GM19438 (cell line): ENCODE results near the gene C13orf42.
"Not testable (repeated sequence)": the region's sequence is repeated elsewhere in the genome, so short reads cannot be mapped to it uniquely, and the experiment has no call there.

Experiments
- ATAC-seq: cut with Tn5 transposase; IDR thresholded peaks from one replicate; pipeline ENCODE4 v1.9.1; 2021; ENCODE audit warnings: low read depth; ENCODE audit not compliant: unreplicated experiment

The C13orf42 gene

DNA sequence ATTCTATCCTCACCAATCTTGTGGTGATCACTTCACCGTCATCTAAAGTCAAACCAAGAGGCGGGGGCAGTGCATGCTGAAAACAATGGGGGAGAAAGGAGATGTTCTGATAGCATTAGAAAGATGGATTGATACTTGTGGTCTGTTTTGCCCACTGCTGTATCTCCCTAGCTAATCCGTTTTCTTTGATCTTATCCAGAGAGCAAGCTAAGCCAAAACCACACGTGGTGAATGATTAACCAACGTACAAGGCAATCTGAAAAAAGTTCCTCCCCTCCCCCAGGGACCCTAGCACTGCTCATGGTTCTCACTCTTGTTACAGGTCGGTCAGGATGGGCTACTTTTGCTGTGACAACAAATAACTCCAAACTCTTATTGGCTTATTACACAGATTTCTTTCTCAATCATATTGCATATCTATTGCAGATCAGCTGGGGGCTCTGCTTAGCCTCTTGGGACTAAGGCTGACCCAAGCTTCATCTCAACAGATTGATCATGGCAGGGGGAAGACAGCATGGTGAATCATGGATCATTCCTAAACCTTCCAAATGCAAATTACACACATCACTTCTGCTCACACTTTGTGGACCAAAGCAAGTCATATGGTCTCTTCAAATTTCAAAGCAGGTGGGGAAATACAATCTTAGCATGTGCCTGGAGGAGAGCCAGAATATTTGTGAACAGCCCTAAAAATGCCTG, 11.9 kb upstream of the C13orf42 start:
- ATAC-seq: no peak

DNA sequence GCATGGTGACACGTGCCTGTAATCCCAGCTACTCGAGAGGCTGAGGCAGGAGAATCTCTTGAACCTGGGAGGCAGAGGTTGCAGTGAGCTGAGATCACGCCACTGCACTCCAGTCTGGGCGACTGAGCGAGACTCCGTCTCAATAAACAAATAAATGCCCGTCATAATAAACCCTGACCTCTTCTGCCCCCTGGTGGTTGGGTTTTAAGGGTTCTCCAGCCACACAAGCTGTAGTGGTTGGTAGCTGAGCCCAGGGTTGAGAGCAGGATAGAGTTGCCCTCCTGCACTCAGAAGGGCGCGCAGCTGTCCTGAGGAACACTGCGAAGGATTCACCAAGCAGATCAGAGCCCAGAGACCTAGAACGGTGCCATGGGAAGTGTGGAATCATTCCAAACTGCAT, 9.8 kb upstream of the C13orf42 start:
- not testable (repeated sequence) for ATAC-seq

DNA sequence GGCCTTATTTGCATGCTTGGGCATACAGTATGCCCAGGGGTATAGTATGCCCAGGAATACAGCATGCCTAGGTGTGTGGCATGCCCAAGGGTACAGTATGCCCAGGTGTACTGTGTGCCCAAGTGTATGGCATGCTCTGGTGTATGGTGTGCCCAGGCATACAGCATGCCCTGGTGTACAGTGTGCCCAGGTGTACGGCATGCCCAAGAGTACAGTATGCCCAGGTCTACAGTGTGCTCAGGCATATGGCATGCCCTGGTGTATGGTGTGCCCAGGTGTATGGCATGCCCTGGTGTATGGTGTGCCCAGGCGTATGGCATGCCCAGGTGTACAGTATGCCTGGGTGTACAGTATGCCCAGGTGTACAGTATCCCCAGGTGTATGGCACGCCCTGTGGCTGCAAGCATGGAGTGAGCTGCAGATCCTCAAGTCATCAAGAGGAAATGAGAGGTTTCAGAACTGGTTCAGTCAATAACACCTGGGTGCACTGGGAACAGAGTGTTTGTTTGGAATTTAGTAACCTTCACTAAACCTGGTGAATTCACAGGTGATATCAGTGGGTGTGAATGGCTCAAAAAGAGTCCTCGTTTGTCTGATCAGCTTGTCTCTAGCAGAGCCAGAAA, 7.8 kb upstream of the C13orf42 start:
- ATAC-seq: no peak

DNA sequence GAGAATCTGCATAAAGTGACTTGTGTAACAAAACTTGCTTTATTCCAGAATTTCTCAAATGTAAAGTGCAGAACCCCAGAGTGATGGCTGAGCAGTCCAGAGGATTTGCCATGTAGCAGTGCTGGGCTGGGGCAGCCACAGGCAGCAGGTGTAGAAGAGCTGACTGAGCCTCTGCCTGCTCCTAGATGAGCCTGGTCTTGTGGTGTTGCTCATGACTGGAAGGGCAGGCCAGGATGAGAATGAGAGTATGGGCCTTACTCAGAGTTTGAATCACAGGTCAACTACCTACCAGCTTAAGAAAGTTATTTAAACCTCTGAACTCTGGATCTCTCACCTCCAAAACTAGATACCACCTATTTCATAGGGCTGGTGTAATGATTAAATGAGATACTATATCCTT, 2.9 kb upstream of the C13orf42 start:
- ATAC-seq: no peak

DNA sequence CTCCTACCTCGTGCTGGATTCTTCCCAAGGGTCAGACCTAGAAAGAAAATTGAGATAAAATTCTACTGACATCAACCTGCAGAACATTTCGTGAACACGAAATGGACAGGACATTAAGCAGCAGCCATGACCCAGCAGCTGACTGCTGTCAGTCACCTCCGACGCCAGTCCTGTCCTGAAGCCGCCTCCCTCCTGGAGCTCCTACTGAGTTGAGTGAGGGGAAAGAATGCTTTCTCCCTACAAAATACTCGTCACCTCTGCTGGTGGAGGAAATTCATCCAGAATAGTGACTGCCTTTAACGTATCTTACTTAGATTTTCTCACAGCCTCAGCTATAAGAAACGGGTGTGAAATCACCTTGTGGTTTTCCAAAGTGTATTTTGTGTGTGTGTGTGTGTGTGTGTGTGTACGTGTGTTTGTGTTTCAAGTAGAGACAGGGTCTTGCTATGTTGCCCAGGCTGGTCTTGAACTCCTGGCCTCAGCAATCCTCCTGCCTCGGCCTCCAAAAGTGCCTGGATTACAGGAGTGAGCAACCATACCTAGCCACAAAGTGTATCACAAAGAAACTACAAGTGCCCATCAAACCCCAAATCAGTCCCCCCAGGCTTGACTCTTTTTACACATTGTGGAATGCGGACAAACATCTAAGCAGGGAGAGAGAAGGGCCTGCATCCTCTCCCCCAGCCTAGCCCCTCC, 2.3 kb upstream of the C13orf42 start:
- ATAC-seq: no peak

DNA sequence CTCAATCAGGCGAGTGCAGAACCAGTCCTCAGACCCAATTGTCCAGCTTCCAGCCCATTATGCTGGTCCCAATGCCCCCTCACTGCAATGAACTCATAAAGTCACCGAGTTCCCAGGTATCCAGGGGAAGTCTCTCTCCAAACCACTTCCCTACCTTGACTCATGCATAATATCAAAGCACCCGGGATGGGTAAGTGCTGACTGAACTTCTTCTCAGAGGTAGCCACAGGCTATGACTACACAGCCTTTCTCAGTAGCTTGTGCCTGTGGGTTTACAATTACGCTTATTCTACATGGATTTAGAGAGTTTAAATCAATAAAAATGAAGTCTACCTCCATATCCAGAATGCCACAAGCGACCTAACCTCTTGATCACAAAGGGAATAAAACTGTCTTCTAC, 1.7 kb upstream of the C13orf42 start:
- no peak for ATAC-seq

DNA sequence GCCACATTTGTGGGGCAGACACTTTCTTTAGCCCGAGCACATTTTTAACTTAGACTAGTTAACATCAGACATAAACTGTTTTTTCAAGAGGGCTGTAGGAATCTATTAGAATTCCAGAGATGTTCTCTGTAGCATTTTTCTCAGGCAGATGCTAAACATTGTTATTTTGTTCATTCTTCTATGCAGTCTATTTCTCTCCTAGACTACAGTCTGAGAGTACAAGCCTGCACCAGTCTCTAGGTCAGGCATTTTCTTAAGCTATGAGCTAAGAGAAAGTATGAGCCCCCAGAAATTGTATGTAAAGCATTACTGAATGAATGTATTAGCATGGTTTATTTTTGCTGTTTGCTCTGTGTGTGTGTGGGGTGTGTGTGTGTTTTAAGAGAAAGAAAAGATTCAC, 923 bp upstream of the C13orf42 start:
- no peak for ATAC-seq

DNA sequence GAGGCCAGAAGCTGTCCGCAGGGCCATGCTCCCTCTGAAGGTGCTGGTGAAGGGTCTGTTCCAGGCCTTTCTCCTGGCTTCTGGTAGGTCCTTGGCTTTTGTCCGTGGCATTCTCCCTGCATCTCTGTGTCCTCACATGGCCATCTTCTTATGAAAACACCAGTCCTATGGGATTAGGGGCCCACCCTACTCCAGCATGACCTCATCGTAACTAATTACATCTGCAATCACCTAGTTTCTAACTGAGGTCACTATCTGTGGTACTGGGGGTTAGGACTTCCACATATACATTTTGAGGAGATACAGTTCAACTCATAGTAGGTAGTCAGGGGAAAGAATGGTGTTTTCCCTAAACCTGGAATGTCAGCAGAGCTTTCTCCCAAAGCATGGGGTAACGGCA, 3.1 kb downstream of the C13orf42 start:
- ATAC-seq: no peak

DNA sequence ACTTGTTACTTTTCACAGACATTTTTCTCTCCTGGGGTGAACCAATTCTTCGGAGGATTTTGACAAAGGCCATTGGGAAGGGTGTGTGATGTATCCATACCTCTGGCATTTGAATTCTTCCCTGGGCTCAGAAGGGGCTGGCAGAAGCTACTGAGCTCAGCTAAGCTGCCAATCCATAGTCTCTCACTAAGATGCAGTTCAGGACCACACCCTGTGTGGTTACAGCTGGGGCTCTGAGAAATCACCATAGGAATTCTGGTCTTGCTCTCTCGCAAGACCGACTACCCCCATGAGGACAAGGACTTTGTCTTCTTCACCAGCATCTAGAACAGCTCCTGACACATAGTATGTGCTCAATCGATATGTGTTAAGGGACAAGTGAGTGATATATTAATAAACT, 6.0 kb downstream of the C13orf42 start:
- no peak for ATAC-seq

DNA sequence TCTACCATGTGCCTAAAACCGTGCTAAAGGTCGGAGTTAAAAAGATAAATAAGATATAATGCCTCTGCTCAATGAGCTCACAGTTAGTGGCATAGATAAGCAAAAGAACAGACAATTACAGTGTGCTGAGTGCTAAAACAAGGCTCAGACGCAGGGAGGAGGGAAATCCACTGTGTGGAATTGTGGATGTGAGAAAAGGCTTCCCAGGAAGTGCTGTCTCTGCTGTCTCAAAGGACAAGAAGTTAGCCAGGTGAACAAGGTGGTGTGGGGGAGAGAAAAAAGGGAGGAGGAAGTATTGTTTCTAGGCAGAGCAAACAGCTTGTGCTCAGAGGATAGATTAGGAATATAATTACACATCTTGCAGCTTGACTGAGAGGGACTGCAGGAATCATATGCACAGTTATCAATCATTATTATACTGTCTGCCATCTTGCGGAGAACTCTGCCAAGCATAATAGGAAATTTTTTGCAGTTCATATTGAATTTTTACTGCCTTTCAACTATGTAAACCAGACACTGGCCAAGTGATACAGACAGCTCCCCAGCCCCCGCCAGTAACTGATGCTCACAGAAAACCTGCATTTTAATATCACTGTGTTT, 9.3 kb downstream of the C13orf42 start:
- no peak for ATAC-seq

DNA sequence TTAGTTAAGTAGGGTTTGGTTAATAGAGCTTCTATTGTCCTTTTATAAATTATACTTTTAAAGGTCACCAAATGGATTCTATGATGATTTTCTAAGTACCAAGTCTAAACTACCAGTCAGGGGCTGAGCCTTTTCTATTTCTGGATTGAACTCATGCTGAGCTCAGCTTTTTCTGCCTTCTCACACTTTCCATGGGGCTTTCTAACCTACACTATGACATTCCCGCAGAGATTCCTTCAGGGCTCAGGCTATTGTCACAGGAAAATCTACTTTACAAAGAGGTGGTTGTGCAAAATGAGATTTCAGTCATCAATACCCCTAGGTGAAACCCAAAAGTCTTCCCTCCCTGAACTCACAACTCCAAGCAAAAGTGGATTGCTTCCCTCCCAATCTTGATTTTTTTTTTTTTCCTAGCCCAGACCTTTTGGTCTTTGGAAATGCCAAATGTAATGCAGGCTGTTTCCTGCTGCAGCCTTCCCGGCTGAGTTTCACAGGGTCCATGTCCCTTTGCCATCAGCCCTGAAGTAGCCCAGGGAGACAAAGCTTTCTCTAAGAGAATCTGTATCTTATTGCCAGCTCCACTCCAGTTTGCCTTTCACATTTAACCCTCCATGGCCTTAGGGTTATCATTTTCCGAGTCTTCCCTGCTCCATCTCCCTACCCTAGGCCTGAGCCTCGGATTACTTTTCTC, 13.6 kb downstream of the C13orf42 start:
- no peak for ATAC-seq

DNA sequence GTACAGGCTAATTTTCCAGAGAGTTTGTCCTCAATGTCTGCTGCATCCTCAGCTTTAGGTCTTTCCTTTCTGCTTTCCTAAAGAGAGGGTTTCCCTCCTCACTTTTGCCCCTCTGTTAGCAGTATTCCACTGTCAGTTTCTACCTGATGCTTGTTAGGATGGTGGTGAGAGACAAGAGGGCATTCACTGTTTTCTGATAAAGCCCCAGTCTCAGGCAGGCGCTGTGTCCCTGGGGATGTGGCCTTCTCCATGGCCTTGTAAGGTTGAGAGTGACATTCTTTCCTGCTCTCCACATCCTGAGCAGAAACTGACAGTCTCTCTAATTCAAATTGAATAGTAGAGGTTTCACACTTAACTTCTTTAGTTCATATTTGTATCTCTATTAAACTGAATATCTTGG, 14.9 kb downstream of the C13orf42 start:
- no peak for ATAC-seq

DNA sequence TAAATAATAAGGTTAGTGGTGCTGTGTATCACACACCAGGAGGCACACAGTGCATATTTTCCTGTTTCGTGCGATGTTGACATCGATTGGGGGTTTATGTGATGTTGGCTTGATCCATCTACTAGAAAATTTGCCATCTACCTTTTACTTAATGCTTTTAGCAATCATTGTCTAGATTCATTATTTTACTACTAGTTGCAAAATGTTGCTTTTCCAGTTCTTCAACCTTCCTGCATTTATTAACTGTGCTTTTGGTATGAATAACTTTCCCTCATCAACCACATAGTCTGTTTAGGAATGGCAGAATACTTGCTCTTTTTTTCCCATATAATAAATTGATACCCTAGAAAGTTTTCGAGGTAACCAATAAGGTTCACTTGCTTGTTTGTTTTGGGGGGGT, 17.5 kb downstream of the C13orf42 start:
- ATAC-seq: no peak

DNA sequence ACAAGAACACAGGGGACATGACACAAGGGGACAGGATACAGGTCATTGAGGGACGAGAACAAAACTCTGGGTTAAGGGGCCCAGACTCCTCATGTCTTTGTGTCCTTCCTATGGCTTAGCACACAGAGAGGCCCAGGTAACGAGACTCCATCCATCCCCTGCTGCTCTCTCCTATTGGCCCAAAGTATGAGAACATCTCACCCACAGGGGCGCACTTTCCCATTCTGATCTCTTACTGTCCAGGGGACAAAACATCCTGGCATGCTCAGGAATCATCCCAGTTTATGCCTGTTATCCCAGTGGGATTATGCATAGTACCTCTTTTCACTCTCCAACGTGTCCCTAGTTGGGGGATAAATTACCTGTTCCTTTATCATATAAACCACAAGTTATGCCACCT, 19.2 kb downstream of the C13orf42 start:
- no peak for ATAC-seq

DNA sequence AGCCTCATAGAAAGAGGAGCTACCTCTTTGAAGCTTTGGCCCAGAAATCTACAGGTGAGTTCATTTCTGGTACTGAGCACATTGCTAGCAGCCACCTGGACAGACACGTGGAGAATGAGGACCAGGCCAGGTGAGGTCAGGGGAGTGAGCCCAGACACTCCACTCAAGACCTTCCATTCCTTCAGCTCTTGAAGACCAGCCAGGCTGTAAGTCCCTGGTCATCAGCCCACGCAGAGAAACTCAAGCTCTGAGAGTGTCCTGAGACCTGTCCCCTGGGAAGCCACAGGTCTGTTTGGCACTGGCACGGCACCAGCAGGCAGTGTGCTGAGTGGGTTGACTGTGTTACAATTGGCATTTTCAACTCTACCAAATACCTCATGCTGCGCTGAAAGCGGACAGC, 27.4 kb downstream of the C13orf42 start:
- no peak for ATAC-seq

DNA sequence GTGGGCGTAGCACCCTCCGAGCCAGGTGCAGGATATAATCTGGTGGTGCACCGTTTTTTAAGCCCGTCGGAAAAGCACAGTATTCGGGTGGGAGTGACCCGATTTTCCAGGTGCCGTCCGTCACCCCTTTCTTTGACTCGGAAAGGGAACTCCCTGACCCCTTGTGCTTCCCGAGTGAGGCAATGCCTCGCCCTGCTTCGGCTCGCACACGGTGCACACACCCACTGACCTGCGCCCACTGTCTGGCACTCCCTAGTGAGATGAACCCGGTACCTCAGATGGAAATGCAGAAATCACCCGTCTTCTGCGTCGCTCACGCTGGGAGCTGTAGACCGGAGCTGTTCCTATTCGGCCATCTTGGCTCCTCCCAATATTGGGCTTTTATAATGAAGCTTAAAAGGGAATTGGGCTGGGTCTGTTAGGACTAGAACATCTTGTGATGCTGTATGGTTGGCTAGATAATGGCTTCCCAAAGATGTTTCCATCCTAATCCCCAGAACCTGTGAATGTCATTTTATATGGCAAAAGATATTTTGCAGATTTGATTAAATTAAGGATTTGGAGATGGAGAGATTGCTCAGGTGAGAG, 30.5 kb downstream of the C13orf42 start:
- ATAC-seq: not testable (repeated sequence)

DNA sequence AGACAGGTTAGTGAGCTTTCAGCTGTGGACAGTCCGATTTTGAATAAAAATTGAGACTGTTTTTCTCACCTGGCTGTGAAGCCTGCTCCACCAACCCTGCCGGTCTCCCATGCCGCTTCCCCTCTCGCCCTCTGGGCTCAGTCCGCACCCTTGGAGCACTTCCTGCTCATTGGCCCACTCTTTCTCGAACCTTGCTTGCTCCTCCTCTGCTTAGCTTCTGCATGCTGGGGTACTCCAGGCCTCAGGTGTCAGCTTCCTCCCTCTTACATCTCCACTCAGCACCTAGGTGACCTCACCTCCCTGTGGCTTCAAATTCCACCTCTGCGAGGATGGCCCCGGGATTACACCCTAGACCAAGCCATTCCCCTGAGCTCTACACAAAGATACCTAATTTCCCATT, 39.6 kb downstream of the C13orf42 start:
- ATAC-seq: no peak

DNA sequence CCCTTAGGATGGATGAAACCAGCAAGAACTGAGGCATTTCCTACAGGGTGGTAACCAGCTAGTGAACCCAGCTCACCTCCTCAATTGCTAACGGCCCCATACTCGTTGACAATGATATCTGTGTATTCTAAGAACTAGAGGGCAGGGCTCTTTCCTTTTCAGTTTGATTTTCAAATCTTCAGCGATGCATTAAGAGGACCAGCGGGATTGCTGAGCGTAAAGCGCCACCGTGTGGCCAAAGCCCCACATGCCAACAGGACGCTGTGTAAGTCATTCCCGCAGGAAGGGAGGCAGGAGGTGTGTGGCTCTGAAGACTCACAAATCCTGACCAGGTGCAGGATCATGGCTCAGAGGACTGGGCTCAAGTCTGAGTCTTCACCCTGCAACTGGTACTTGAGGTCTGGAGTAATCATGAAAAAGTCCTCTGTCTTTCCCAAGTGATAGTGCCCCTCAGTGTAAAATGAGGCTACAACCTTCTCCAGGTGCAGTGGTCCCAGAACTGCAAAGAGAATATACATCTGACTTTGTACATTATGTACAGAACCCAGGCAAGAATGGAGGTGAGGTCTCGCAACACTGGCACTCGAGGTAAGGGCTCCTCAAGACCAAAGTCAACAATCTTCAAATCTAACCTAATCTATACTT, 40.9 kb downstream of the C13orf42 start:
- ATAC-seq: peak; percentile 84

DNA sequence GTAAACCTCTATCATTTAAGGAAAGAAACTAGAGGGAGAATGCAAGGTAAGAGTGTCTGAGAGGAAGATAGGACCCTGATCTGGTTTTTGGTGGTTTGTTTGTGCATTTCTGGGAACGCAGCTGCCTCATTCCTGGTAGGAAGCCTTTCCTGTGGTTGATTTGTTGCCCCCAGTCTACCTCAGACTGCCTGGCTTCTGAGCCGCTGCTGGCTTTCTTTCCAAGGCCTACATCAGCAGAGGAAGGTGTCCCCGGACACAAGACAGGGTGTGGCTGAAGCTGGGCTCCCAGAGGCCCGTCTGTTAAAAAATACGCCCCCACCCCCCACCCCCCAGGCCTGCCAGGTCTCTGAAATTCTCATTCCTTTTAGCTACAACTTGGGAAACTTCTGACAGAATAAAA, 42.6 kb downstream of the C13orf42 start:
- ATAC-seq: no peak

DNA sequence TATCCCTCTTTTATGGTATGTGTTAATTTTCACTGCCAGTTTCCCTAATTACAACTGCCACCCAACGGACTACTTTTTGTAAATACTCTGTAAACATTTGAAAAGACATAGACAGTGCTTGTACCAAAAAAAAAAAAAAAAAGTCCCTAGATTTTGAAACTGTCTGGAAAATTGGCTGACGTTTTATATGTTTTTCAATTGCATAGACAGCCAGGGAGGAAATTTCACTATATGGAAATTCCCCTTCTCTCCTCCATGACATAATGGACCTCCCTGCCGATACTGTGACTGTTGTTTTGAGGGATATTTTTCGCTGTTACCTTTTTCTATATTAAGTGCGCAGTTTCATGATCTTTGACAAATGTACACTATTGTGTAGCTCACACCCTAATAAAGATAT, 43.4 kb downstream of the C13orf42 start:
- ATAC-seq: no peak
